IPS DF 6.9 (cell line): ENCODE results near the gene LRPPRC.

Experiments
- DNase-seq: peaks from one replicate; pipeline ENCODE4 v3.0.0-alpha.2; 2013; ENCODE audit warnings: low read depth, low spot score
- H3K27ac ChIP-seq: one replicate; pipeline ENCODE4 v1.5.1; 2013; ENCODE audit warnings: low read length, control low read depth
- H3K27me3 ChIP-seq: 2 replicates; pipeline ENCODE4 v1.6.1; 2013; ENCODE audit warnings: mild to moderate bottlenecking, low read length; ENCODE audit not compliant: control insufficient read depth, insufficient read depth
- H3K36me3 ChIP-seq: 2 replicates; pipeline ENCODE4 v1.6.1; 2013; ENCODE audit warnings: low read length; ENCODE audit not compliant: control insufficient read depth, insufficient read depth
- H3K4me1 ChIP-seq: 2 replicates; pipeline ENCODE4 v1.6.1; 2013; ENCODE audit warnings: low read length; ENCODE audit not compliant: control insufficient read depth, insufficient read depth
- H3K4me3 ChIP-seq: 2 replicates; pipeline ENCODE4 v1.5.1; 2013; ENCODE audit warnings: mild to moderate bottlenecking, low read length
- H3K9me3 ChIP-seq: 2 replicates; pipeline ENCODE4 v1.6.1; 2013; ENCODE audit warnings: low read length, inconsistent platforms; ENCODE audit not compliant: control insufficient read depth, insufficient read depth
- WGBS: extraction: QIAGEN DNeasy Blood & Tissue Kit; methylation state at CpG from one replicate; pipeline ENCODE4 v1.1.7; 2013; ENCODE audit warnings: mixed read lengths, missing lambda C conversion rate; ENCODE audit not compliant: insufficient read length, insufficient coverage; 5-methylcytosine and 5-hydroxymethylcytosine counted together

The LRPPRC gene

GRCh38 chr2:43943809-43944452 lies 51.9 kb downstream of the LRPPRC start:
- DNase-seq = no peak
- peaks cover 4% of the 10 kb centered on the region; the same call in 1 of the 2 replicates for H3K4me1 ChIP-seq
- H3K4me3 ChIP-seq = no peak overlapping the region
- peaks cover 4% of the 10 kb centered on the region; the same call in 1 of the 2 replicates for H3K36me3 ChIP-seq
- no CpG with 5 or more reads among the region's 5 CpGs for WGBS
- no peaks in the 10 kb centered on the region for H3K27me3 ChIP-seq
- no peaks in the 10 kb centered on the region for H3K9me3 ChIP-seq
- H3K27ac ChIP-seq = no peak overlapping the region

- peaks cover 4% of the 10 kb centered on the region; the same call in 1 of the 2 replicates for H3K36me3 ChIP-seq
- no peak overlapping the region for H3K27ac ChIP-seq
These were observed 52.5 kb downstream of the LRPPRC start for GRCh38 chr2:43943323-43943722.

GRCh38 chr2:43942881-43943280 lies 52.9 kb downstream of the LRPPRC start:
- DNase-seq = no peak
- no peaks in the 10 kb centered on the region for H3K27me3 ChIP-seq
- peaks cover 4% of the 10 kb centered on the region; the same call in 1 of the 2 replicates for H3K4me1 ChIP-seq
- H3K4me3 ChIP-seq = no peak overlapping the region
- H3K9me3 ChIP-seq = no peaks in the 10 kb centered on the region
- peaks cover 4% of the 10 kb centered on the region; the same call in 1 of the 2 replicates for H3K36me3 ChIP-seq
- WGBS = no CpG with 5 or more reads among the region's 1 CpG
- no peak overlapping the region for H3K27ac ChIP-seq

More at GRCh38 chr2:43943323-43943722, 52.5 kb downstream of the LRPPRC start:
- DNase-seq = no peak
- WGBS = no CpG with 5 or more reads among the region's 1 CpG
- no peaks in the 10 kb centered on the region for H3K27me3 ChIP-seq
- no peak overlapping the region for H3K4me3 ChIP-seq
- H3K4me1 ChIP-seq = peaks cover 4% of the 10 kb centered on the region; the same call in 1 of the 2 replicates
- no peaks in the 10 kb centered on the region for H3K9me3 ChIP-seq

- DNase-seq = no peak
- Histone ChIP-seq H3K4me3 (no peak overlapping the region), H3K27me3 (no peaks in the 10 kb centered on the region), H3K4me1 (peaks cover 4% of the 10 kb centered on the region; the same call in 1 of the 2 replicates), H3K36me3 (peaks cover 4% of the 10 kb centered on the region; the same call in 1 of the 2 replicates), H3K9me3 (no peaks in the 10 kb centered on the region), H3K27ac (no peak overlapping the region)
- WGBS = no CpG with 5 or more reads among the region's 4 CpGs
These were observed 53.8 kb downstream of the LRPPRC start for GRCh38 chr2:43941966-43942365.

GRCh38 chr2:43941359-43941758 lies 54.4 kb downstream of the LRPPRC start:
- no CpG with 5 or more reads among the region's 3 CpGs for WGBS
- DNase-seq = no peak
- Histone ChIP-seq H3K9me3 (no peaks in the 10 kb centered on the region), H3K4me3 (no peak overlapping the region), H3K27me3 (no peaks in the 10 kb centered on the region), H3K36me3 (peaks cover 4% of the 10 kb centered on the region; the same call in 1 of the 2 replicates), H3K27ac (no peak overlapping the region), H3K4me1 (peaks cover 4% of the 10 kb centered on the region; the same call in 1 of the 2 replicates)

- Histone ChIP-seq H3K36me3 (peaks cover under 1% of the 10 kb centered on the region; the same call in 1 of the 2 replicates), H3K9me3 (no peaks in the 10 kb centered on the region), H3K4me1 (no peaks in the 10 kb centered on the region), H3K4me3 (no peak overlapping the region), H3K27ac (no peak overlapping the region), H3K27me3 (no peaks in the 10 kb centered on the region)
- WGBS = no CpG with 5 or more reads among the region's 6 CpGs
- DNase-seq = no peak
These were observed 56.0 kb downstream of the LRPPRC start for GRCh38 chr2:43939695-43940256.

GRCh38 chr2:43937269-43937820 lies 58.4 kb downstream of the LRPPRC start:
- Histone ChIP-seq H3K9me3 (no peaks in the 10 kb centered on the region), H3K4me1 (no peaks in the 10 kb centered on the region), H3K27me3 (no peaks in the 10 kb centered on the region), H3K4me3 (no peak overlapping the region), H3K27ac (no peak overlapping the region), H3K36me3 (peaks cover 7% of the 10 kb centered on the region; the same call in 1 of the 2 replicates)
- no CpG with 5 or more reads among the region's 3 CpGs for WGBS
- no peak for DNase-seq

- Histone ChIP-seq H3K36me3 (peaks cover 8% of the 10 kb centered on the region; the same call in 1 of the 2 replicates), H3K9me3 (no peaks in the 10 kb centered on the region), H3K27me3 (no peaks in the 10 kb centered on the region), H3K4me1 (no peaks in the 10 kb centered on the region), H3K4me3 (no peak overlapping the region), H3K27ac (no peak overlapping the region)
- WGBS = no CpG with 5 or more reads among the region's 4 CpGs
- DNase-seq = no peak
These were observed 61.2 kb downstream of the LRPPRC start for GRCh38 chr2:43934567-43934966.

- H3K27me3 ChIP-seq = no peaks in the 10 kb centered on the region
- H3K9me3 ChIP-seq = no peaks in the 10 kb centered on the region
- H3K4me3 ChIP-seq = no peak overlapping the region
- peaks cover 8% of the 10 kb centered on the region; the same call in 1 of the 2 replicates for H3K36me3 ChIP-seq
- no peak overlapping the region for H3K27ac ChIP-seq
- no CpG with 5 or more reads among the region's 3 CpGs for WGBS
- H3K4me1 ChIP-seq = no peaks in the 10 kb centered on the region
- DNase-seq = no peak
These were observed 64.5 kb downstream of the LRPPRC start for GRCh38 chr2:43931293-43931692.

GRCh38 chr2:43927442-43927841 lies 68.3 kb downstream of the LRPPRC start:
- Histone ChIP-seq H3K4me3 (no peak overlapping the region), H3K4me1 (no peaks in the 10 kb centered on the region), H3K36me3 (peaks cover 10% of the 10 kb centered on the region; the same call in 1 of the 2 replicates), H3K27me3 (no peaks in the 10 kb centered on the region), H3K9me3 (no peaks in the 10 kb centered on the region), H3K27ac (no peak overlapping the region)
- WGBS = no CpG with 5 or more reads among the region's 4 CpGs
- DNase-seq = no peak
